ENCODE measurements around the gene NRP2.

NRP2 gene

DNA sequence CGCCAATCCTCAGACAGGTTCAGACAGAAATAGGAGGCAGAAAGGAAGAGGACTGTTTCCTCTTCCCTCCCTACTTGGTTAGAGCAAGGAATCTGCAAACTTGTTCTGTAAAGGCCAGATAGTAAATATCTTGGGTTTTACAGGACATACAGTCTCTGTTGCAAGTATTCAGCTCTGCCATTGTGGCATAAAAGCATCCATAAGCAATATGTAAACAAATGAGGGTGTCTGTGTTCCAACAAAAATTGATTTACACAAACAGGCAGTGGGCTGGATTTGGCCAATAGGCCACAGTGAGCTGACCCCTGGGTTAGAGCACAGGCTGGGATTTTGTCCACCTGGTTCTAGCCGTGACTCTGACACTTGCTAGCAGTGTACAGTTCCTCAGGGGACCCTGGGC lies 89.4 kb downstream of the NRP2 start:
- no peak overlapping the region for H3K27ac Mint-ChIP-seq
- no peak overlapping the region for H3K4me3 Mint-ChIP-seq
- H3K4me1 Mint-ChIP-seq, result peaks cover 3% of the 10 kb centered on the region
- no peaks in the 10 kb centered on the region for H3K36me3 Mint-ChIP-seq
- H3K9me3 Mint-ChIP-seq, result no peaks in the 10 kb centered on the region
- CTCF ChIA-PET, result interaction anchor here (0.6 kb wide), 1 partner anchor 128 kb away, joined by 3 read pairs; no protein-coding TSS in a partner anchor
- peaks cover 55% of the 10 kb centered on the region for H3K27me3 Mint-ChIP-seq
- no peak for DNase-seq

DNA sequence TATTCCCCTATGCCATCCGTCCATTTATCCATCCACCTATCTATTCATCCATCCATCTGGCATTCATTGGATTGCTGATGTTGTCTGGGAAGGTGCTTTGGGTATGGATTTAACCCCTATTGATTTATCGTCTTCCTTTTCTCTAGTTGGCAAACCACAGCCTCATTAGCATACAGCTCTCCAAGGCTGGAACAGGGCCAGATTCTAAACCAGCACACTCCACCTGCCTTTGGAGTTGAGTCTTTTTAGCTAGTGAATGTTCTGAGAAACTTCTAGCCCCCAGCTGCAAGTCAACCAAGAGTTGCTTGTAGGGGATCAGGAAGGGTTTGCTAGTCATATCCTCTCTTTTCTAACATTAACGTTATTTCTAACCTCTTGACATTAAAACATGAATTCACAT lies 90.7 kb downstream of the NRP2 start:
- H3K4me3 Mint-ChIP-seq, result no peak overlapping the region
- DNase-seq, result no peak
- H3K27ac Mint-ChIP-seq, result no peak overlapping the region
- H3K27me3 Mint-ChIP-seq, result peaks cover 54% of the 10 kb centered on the region
- peaks cover 3% of the 10 kb centered on the region for H3K4me1 Mint-ChIP-seq
- CTCF ChIA-PET, result interaction anchor here (0.7 to 5.4 kb wide), 3 partner anchors 41 to 174 kb away, joined by 3 to 29 read pairs (median 4); no protein-coding TSS in a partner anchor
- H3K9me3 Mint-ChIP-seq, result no peaks in the 10 kb centered on the region
- H3K36me3 Mint-ChIP-seq, result no peaks in the 10 kb centered on the region

DNA sequence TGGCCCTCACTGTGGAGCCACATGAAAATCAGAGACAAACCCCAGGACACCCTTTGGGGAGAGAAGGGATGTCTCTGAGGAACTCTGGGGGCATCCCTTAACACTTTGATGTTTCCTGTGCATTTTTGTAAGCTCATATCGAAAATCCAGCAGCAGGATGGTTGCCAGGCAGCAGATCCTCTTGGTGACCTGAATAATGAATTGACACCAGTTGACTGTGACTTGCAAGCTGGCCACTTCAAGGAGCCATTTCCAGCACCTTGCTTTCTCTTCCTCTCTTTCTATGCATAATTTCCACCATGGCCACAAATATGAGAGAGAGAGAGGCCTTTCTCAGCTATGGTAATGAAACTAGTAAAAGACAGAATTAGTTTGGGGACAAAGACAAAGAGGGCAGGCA lies 91.7 kb downstream of the NRP2 start:
- peaks cover 3% of the 10 kb centered on the region for H3K4me1 Mint-ChIP-seq
- no peaks in the 10 kb centered on the region for H3K36me3 Mint-ChIP-seq
- CTCF ChIA-PET, result interaction anchor here (0.8 to 5.4 kb wide), 5 partner anchors 12 to 152 kb away, joined by 3 to 29 read pairs (median 3); no protein-coding TSS in a partner anchor
- no peak for DNase-seq
- no peak overlapping the region for H3K4me3 Mint-ChIP-seq
- no peak overlapping the region for H3K27ac Mint-ChIP-seq
- H3K27me3 Mint-ChIP-seq, result peaks cover 57% of the 10 kb centered on the region
- no peaks in the 10 kb centered on the region for H3K9me3 Mint-ChIP-seq

DNA sequence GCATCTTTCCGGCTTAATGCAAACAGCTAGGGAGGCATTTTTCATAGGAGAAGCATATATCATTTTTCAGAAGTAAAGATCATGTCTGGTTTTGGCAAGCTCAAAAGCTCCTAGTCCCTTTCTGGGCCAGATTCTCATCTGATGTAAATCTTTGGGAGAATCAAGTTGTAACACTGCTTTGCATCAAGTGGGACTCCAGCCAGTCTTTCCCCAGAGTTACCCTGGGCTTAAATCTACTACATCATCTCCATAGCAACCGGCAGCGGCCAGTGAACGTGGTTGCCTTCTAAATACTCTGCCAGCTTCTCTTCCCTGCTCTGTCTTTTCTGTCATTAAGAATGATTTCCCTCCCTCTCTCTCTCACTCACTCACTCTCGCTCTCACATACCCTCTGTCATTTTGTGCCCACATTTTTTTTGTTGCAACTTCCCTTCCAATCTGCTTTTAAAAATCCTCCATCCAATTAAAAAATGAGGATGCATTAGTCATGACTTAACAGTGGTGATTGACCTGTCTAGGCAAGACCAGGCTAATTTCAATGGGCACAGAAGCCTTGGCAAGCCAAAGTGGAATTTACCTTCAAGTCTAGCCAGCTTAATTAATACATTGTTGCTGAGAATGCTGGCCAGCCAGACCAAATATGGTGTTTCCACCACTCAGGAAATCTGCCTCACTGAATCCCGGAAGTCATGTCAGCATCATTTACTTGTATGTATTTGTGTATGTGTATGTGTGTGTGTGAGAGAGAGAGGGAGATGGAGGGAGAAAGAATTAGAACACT lies 93.0 kb downstream of the NRP2 start:
- Mint-ChIP-seq H3K27ac (no peak overlapping the region), H3K36me3 (no peaks in the 10 kb centered on the region), H3K4me3 (no peak overlapping the region), H3K27me3 (peaks cover 52% of the 10 kb centered on the region), H3K9me3 (no peaks in the 10 kb centered on the region), H3K4me1 (no peaks in the 10 kb centered on the region)
- no peak for DNase-seq
- CTCF ChIA-PET, result interaction anchor here (0.9 to 5.4 kb wide), 8 partner anchors 14 to 150 kb away, joined by 3 to 29 read pairs (median 5); partner anchors contain the start of gene NRP2

DNA sequence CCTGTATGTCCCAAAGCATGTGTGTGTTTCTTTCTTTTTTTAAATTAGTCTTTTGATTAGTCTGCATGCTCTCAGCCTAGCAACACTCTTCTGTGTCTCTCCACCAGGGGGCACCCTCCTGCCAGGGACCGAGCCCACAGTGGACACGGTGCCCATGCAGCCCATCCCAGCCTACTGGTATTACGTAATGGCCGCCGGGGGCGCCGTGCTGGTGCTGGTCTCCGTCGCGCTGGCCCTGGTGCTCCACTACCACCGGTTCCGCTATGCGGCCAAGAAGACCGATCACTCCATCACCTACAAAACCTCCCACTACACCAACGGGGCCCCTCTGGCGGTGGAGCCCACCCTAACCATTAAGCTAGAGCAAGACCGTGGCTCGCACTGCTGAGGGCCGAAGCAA lies 93.8 kb downstream of the NRP2 start:
- peak; percentile 53 for DNase-seq

DNA sequence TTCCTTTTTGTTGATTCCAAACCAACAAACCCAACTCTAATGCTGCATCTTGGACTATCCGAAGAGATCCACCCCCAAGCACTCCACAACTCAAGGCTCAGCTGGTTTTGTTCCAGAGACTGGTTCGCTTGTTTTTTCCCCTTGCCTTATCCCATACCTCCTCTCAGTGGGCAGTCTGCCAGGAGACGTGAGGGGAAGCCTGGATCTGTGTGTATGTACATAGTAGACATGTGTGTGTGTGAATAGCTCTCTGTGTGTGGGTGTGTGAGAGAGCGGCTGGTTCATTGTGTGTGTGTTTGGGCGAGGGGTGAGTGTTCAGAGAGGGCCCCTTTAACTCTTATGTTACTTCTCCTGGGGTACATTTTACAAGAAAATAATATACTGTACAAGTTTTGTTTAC lies 94.4 kb downstream of the NRP2 start:
- Mint-ChIP-seq H3K36me3 (no peaks in the 10 kb centered on the region), H3K27ac (no peak overlapping the region), H3K4me1 (peaks cover 12% of the 10 kb centered on the region), H3K27me3 (peaks cover 42% of the 10 kb centered on the region), H3K9me3 (no peaks in the 10 kb centered on the region), H3K4me3 (no peak overlapping the region)
- CTCF ChIA-PET, result interaction anchor here (1.1 to 5.4 kb wide), 5 partner anchors 33 to 149 kb away, joined by 4 to 29 read pairs (median 11); no protein-coding TSS in a partner anchor
- DNase-seq, result no peak

More for the DNA sequence above, 93.8 kb downstream of the NRP2 start:
- Mint-ChIP-seq H3K27ac (no peak overlapping the region), H3K27me3 (peaks cover 43% of the 10 kb centered on the region), H3K4me3 (no peak overlapping the region), H3K4me1 (peaks cover 8% of the 10 kb centered on the region), H3K9me3 (no peaks in the 10 kb centered on the region), H3K36me3 (no peaks in the 10 kb centered on the region)
- CTCF ChIA-PET, result interaction anchor here (0.6 to 5.4 kb wide), 9 partner anchors 33 to 1584 kb away, joined by 3 to 29 read pairs (median 5); partner anchors contain the start of gene NRP2

DNA sequence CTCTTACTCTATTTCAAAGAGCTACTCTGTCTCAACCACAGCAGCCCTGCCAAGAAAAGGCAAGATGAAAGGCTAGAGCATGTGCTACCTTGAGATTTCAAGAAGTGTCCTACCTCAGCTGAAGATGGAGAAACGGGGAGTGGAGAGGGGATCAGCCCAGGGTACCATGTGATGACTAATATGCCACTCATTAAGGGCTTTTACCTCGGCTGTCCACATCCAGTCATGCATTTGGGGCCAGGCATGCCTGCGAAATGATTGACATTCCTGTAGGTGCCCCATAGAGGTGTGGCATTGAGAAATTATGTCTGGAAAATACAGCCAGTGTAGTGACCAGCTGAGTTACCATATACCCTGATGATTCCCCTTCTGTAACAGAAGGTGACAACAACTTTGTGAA lies 96.1 kb downstream of the NRP2 start:
- H3K4me3 Mint-ChIP-seq, result no peak overlapping the region
- H3K36me3 Mint-ChIP-seq, result no peaks in the 10 kb centered on the region
- CTCF ChIA-PET, result interaction anchor here (0.9 to 1.4 kb wide), 3 partner anchors 11 to 148 kb away, joined by 3 to 4 read pairs (median 3); no protein-coding TSS in a partner anchor
- no peaks in the 10 kb centered on the region for H3K9me3 Mint-ChIP-seq
- no peak for DNase-seq
- peaks cover 36% of the 10 kb centered on the region for H3K27me3 Mint-ChIP-seq
- no peak overlapping the region for H3K27ac Mint-ChIP-seq
- H3K4me1 Mint-ChIP-seq, result peaks cover 12% of the 10 kb centered on the region

DNA sequence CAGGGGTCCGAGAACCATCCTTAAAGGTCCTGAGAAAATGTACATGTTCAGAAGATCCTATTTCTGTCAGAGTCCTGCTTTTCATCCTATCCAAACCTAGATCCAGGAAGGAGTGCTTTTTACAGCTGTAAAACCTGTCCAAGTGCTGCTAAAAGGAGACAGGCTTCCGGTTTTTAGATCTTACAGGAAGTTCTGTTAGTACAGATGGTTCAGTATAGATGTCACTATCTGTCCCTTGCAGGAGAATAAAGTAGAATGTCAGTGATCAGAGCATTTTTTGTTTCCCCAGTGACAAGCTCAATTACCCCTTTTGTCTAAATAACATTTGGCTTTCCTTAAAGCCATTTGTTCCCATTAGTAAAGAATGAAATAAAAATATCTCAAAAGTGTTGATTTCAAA lies 98.3 kb downstream of the NRP2 start:
- DNase-seq, result no peak
- H3K4me1 Mint-ChIP-seq, result peaks cover 12% of the 10 kb centered on the region
- no peak overlapping the region for H3K4me3 Mint-ChIP-seq
- H3K27ac Mint-ChIP-seq, result no peak overlapping the region
- CTCF ChIA-PET, result interaction anchor here (1.5 kb wide), 1 partner anchor 166 kb away, joined by 4 read pairs; no protein-coding TSS in a partner anchor
- H3K36me3 Mint-ChIP-seq, result no peaks in the 10 kb centered on the region
- peaks cover 24% of the 10 kb centered on the region for H3K27me3 Mint-ChIP-seq
- H3K9me3 Mint-ChIP-seq, result no peaks in the 10 kb centered on the region

DNA sequence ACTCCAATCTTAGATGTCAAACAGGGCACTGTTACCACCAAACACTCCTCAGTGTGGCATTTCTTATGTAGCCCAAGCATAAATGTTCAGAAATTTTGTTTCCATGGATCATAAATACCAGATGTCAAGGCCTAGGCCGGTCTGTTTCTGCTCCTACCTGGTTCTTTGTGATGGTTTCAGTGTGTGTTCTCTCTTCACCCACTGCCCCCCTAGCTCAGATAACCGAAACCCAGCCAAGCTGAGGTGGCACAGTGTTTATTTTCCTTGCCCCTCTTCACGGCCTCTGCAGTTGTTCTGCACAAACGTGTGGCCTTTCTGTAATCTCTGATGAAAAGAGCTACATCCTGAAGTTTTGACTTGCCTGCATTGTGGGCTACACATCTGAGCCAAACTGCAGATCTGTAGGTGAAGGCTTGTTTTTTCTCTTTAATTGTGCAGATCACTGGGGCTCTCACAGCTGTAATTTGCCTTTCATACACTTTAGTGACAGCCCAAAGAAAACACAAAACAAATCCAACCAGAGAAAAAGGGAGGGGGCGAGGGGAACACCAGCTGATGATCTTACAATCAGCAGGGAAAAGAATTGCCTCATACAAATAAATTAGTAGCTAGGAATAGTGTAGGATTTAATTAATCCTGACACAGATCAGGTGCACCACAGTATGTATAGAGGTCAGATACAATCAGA lies 99.1 kb downstream of the NRP2 start:
- H3K4me3 Mint-ChIP-seq, result no peak overlapping the region
- DNase-seq, result no peak
- H3K27me3 Mint-ChIP-seq, result peaks cover 22% of the 10 kb centered on the region
- no peaks in the 10 kb centered on the region for H3K9me3 Mint-ChIP-seq
- H3K36me3 Mint-ChIP-seq, result no peaks in the 10 kb centered on the region
- H3K4me1 Mint-ChIP-seq, result peaks cover 12% of the 10 kb centered on the region
- CTCF ChIA-PET, result interaction anchor here (0.9 to 1.5 kb wide), 3 partner anchors 14 to 166 kb away, joined by 3 to 4 read pairs (median 3); no protein-coding TSS in a partner anchor
- no peak overlapping the region for H3K27ac Mint-ChIP-seq

DNA sequence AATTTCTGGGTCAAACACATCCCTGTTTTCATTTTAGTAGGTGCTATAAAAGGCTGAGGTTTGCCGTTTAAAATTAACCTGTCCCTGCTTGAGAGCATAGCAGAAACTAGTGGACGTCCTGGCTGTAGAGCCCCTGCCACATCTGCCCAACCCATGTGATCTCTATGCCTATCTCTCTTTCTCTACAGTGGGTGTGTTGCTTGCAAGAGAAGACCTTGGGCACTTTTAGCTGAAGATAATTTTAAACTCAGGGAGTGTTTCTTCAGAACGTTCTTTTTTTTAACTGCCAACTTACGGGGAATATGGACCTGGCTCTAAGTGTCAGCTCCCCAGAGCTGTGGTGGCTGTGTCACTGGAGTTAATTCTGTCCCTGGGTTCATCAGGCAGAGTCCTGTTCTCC lies 100.6 kb downstream of the NRP2 start:
- no peak overlapping the region for H3K4me3 Mint-ChIP-seq
- CTCF ChIA-PET, result no interaction called here
- DNase-seq, result no peak
- H3K9me3 Mint-ChIP-seq, result no peaks in the 10 kb centered on the region
- H3K27me3 Mint-ChIP-seq, result peaks cover 13% of the 10 kb centered on the region
- no peak overlapping the region for H3K27ac Mint-ChIP-seq
- no peaks in the 10 kb centered on the region for H3K36me3 Mint-ChIP-seq
- H3K4me1 Mint-ChIP-seq, result peaks cover 12% of the 10 kb centered on the region

DNA sequence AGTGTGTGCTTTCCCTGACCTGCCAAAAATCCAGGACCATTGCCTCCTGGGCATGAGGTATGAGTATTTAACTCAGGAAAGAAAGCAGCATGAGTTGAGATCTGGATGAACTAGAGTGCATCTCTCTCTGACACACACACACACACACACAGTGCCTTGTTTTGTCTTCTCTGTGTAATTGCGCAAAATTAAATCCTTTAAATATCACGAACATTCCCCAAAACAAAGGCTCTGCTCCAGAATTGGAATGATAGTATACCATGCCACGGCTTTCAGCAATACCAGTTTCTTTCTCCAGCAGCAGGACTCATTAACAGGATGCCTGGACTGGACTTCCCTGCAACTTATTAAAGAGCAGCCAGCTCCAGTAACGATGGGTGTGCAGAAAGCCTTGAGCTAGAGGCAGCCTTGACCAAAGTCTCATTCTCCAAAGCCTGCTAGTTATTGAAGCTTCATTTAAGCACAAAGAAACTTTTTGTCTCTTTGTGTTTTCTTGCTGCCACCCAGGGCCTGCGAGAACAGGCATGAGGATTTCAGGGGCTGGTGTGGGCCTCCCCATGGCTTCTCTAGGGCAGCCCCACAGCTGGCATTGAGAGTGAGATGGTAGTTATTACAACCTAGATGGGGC lies 101.7 kb downstream of the NRP2 start:
- Mint-ChIP-seq H3K27ac (no peak overlapping the region), H3K4me3 (no peak overlapping the region), H3K36me3 (no peaks in the 10 kb centered on the region), H3K9me3 (no peaks in the 10 kb centered on the region), H3K4me1 (peaks cover 12% of the 10 kb centered on the region), H3K27me3 (peaks cover 3% of the 10 kb centered on the region)
- CTCF ChIA-PET, result no interaction called here
- DNase-seq, result no peak

DNA sequence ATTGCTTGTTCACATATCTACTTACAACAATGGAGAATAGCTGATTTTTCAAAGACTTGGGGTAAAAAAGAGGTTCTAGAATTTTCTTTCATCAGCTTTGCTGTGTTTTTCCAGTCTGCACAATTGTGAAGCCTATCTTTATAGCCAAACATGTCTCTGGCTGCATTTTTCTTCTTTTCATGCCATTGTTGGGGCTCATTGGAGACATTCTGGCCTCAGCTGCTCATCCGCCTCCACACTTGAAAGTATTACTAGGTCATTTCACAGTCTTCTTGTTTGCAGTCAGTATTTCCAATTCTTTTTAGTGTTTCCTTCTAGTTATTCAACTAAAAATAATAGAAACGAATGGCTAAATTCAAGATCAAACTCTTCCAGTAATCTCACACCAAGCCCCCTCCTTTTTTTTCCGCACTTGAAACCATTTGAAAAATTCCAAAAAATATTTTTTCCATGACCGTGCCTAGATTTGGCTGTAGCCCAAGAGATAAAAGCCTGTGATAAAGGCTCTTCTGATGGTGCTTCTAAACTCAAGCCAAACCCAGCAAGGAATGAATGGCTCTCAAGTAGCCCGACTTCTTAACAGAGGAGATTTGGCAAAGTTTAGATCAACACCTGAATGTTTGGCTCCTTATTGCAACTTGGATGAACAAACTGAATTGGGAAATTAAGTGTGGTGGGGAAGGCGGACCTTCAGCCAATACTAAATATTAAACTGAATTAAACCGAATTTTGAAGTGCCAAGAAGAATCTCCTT lies 103.4 kb downstream of the NRP2 start:
- Mint-ChIP-seq H3K4me1 (peaks cover 8% of the 10 kb centered on the region), H3K27me3 (peaks cover 14% of the 10 kb centered on the region), H3K9me3 (no peaks in the 10 kb centered on the region), H3K27ac (no peak overlapping the region), H3K4me3 (no peak overlapping the region), H3K36me3 (no peaks in the 10 kb centered on the region)
- DNase-seq, result no peak
- CTCF ChIA-PET, result no interaction called here

DNA sequence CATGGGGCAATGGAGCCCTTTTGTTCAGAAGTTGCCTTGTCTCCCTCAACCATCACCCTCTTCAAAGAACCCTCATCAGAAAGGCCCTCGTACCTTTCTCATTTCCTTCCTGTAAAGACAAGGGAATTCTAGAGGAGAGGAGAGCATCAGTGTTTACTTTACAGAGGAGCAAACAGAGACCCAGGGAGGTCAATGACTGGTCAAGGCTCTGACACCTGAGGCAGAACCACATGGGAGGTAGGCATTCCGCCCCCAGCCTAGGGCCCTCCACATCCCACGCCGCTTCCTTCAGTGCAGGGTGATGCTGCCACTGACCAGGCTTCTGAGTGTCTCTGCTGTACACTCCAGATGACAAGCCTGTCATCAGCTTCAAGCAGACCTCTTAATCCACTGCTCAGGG lies 104.7 kb downstream of the NRP2 start:
- CTCF ChIA-PET, result no interaction called here
- no peak overlapping the region for H3K27ac Mint-ChIP-seq
- H3K4me1 Mint-ChIP-seq, result no peaks in the 10 kb centered on the region
- H3K9me3 Mint-ChIP-seq, result no peaks in the 10 kb centered on the region
- no peak for DNase-seq
- H3K4me3 Mint-ChIP-seq, result no peak overlapping the region
- H3K36me3 Mint-ChIP-seq, result no peaks in the 10 kb centered on the region
- H3K27me3 Mint-ChIP-seq, result peaks cover 15% of the 10 kb centered on the region

DNA sequence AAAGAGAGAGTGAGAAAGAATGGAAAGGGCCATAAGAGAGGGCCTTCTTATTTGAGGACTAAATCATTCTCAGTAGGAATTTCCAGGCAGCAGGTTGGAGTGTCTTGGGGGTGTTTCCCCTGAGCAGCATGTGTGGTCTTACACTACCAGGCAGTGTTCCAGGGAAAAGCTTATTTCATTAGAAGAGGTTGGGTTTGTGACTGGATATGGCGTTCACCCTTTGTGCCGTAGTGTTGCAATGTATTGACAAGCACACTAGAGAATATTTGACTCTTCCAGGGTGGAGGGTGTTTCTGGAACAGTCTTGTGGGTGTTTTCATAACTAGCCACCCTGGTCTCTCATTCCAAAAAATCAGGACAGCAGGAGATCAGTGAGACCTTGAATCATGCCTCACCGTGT lies 105.5 kb downstream of the NRP2 start:
- H3K27ac Mint-ChIP-seq, result no peak overlapping the region
- H3K4me3 Mint-ChIP-seq, result no peak overlapping the region
- H3K27me3 Mint-ChIP-seq, result peaks cover 15% of the 10 kb centered on the region
- no peaks in the 10 kb centered on the region for H3K9me3 Mint-ChIP-seq
- H3K36me3 Mint-ChIP-seq, result no peaks in the 10 kb centered on the region
- CTCF ChIA-PET, result no interaction called here
- no peak for DNase-seq
- H3K4me1 Mint-ChIP-seq, result no peaks in the 10 kb centered on the region

All from activated naive CD4-positive, alpha-beta T cell treated with anti-CD3 and anti-CD28 coated beads, Interleukin-2, amount 10 ng/mL, durations not matched to agents 7 days and 5 days (primary cell).